Keratinocyte (primary cell): ENCODE data around the gene NCAPG. TPM values are rescaled to one million over a fixed set of nuclear protein-coding genes. Genes with fewer than 3 reads are reported as not detected.

Experiments
- DNase-seq: peaks from one replicate; pipeline ENCODE4 v3.0.0-alpha.2; 2011; ENCODE audit warnings: low read depth, missing footprints, low spot score
- FAIRE-seq: peaks from 2 replicates; lab custom pipeline; 2011; peaks lifted over from hg19 to GRCh38; lab: Jason Lieb, UNC
- H2AFZ ChIP-seq: 2 replicates; pipeline ENCODE4 v1.6.0; 2012; ENCODE audit warnings: low read length, control low read depth, inconsistent platforms; ENCODE audit not compliant: control insufficient read depth
- H3K27ac ChIP-seq: 2 replicates; pipeline ENCODE4 v1.5.1; 2011; ENCODE audit warnings: low read length; ENCODE audit not compliant: control insufficient read depth, insufficient read depth
- H3K27me3 ChIP-seq: 3 replicates; pipeline ENCODE4 v1.6.0; 2011; ENCODE audit warnings: low read length; ENCODE audit not compliant: control insufficient read depth, insufficient read depth; ENCODE audit errors: extremely low read depth
- H3K36me3 ChIP-seq, 2 experiments: 2 replicates in 1 of 2; 3 replicates in 1 of 2; pipeline ENCODE4 v1.5.1; 2011; ENCODE audit warnings: low read length in 2 of 2, mild to moderate bottlenecking in 1 of 2; ENCODE audit not compliant: control insufficient read depth in 2 of 2, insufficient read depth in 2 of 2; ENCODE audit errors: extremely low read depth in 1 of 2
- H3K4me1 ChIP-seq: 3 replicates; pipeline ENCODE4 v1.5.1; 2011; ENCODE audit warnings: low read length; ENCODE audit not compliant: control insufficient read depth, insufficient read depth; ENCODE audit errors: extremely low read depth
- H3K4me2 ChIP-seq: 3 replicates; pipeline ENCODE4 v1.6.0; 2011; ENCODE audit warnings: low read depth, low read length; ENCODE audit not compliant: control insufficient read depth, insufficient read depth; ENCODE audit errors: extremely low read depth
- H3K4me3 ChIP-seq, 3 experiments: fragments of 200-600 bp in 1 of 3; sonication (generic) in 1 of 3; 2 replicates in 2 of 3; 3 replicates in 1 of 3; pipeline ENCODE4 v1.5.1; 2011 to 2016; ENCODE audit warnings: low read length in 3 of 3, mild to moderate bottlenecking in 3 of 3, control low read depth in 2 of 3, inconsistent platforms in 1 of 3, low read depth in 1 of 3, mixed read lengths in 1 of 3, mixed run types in 1 of 3, moderate library complexity in 1 of 3; ENCODE audit not compliant: control insufficient read depth in 2 of 3, insufficient read depth in 2 of 3; ENCODE audit errors: extremely low read depth in 1 of 3
- H3K79me2 ChIP-seq: 2 replicates; pipeline ENCODE4 v1.6.0; 2012; ENCODE audit warnings: low read length; ENCODE audit not compliant: control insufficient read depth, insufficient read depth
- H3K9ac ChIP-seq: 3 replicates; pipeline ENCODE4 v1.6.0; 2011; ENCODE audit warnings: low read length; ENCODE audit not compliant: control insufficient read depth, insufficient read depth; ENCODE audit errors: extremely low read depth
- H3K9me1 ChIP-seq: 3 replicates; pipeline ENCODE4 v1.6.0; 2011; ENCODE audit warnings: low read length; ENCODE audit not compliant: control insufficient read depth, insufficient read depth; ENCODE audit errors: extremely low read depth
- H3K9me3 ChIP-seq: 2 replicates; pipeline ENCODE4 v1.5.1; 2012; ENCODE audit warnings: low read depth, low read length; ENCODE audit not compliant: control insufficient read depth
- H4K20me1 ChIP-seq: 3 replicates; pipeline ENCODE4 v1.6.0; 2011; ENCODE audit warnings: low read length; ENCODE audit not compliant: control insufficient read depth, insufficient read depth; ENCODE audit errors: extremely low read depth
- EZH2 ChIP-seq: IDR thresholded peaks from one replicate; pipeline ENCODE4 v1.6.1; 2012; ENCODE audit warnings: inconsistent platforms, mild to moderate bottlenecking, low read length, moderate library complexity
- dilution Hi-C: fragments of 300-500 bp; cut with MboI; formaldehyde crosslinking; loops from one replicate; pipeline ENCODE4 v1.7.0; 2020; ENCODE audit warnings: low sequenced_read_pairs; ENCODE audit not compliant: extremely low pct_ligation_motif_present
- polyA plus RNA-seq, 5 experiments: library from polyadenylated mRNA; depleted of rRNA in 3 of 5; stranded (reverse) in 3 of 5; stranded (forward) in 1 of 5; unstranded in 1 of 5; fragments of >200 nt; gene quantifications; 1 replicate in 1 of 5; 2 replicates in 3 of 5; 3 replicates in 1 of 5; pipeline versions ENCODE4 v1.2.1 to v1.2.3, GENCODE V29; 2011 to 2012; ENCODE audit warnings: missing spikeins in 2 of 5, low read depth in 1 of 5, low replicate concordance in 1 of 5
- TF ChIP-seq, protein P1 (sequence below), 3 experiments: IDR thresholded peaks in 1 of 3; conservative IDR thresholded peaks in 1 of 3; optimal IDR thresholded peaks in 1 of 3; 2 replicates in 2 of 3; 3 replicates in 1 of 3; pipeline versions ENCODE3 to v1.5.1; 2011; ENCODE audit warnings: low read length in 3 of 3, mild to moderate bottlenecking in 3 of 3, moderate library complexity in 2 of 3, control low read depth in 1 of 3, inconsistent platforms in 1 of 3; ENCODE audit not compliant: insufficient read depth in 2 of 3; ENCODE audit errors: extremely low read depth in 1 of 3

The NCAPG gene
- polyA plus RNA-seq, 1 donor (not counting 4 experiments of a cell fraction or from before 2014, with no cell fraction given), result 18.0 TPM

DNA sequence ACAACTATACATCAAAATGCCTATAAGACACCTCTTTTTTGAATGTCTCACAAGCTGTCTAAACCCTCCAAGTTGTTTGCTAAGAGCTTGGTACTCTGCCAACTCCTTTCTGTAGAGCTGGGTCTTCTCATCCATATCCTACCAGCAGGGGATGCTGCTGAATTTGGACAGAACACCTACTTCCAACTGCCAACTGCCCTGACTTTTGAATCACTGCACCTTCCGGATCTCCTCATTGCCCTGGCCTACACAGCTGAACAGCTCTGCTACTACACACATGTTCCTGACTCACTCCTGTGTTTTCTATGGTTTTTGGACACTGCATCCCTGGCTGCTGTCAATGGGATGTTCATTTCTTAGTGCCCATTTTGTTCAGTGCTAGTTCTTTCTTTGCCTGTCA is 48.1 kb upstream of the NCAPG start:
- Histone ChIP-seq H3K9me1 (no peaks in the 10 kb centered on the region), H3K4me1 (no peaks in the 10 kb centered on the region), H3K27me3 (no peaks in the 10 kb centered on the region), H3K4me2 (no peak overlapping the region), H3K4me3 (no peak overlapping the region), H3K36me3 (no peaks in the 10 kb centered on the region), H4K20me1 (no peaks in the 10 kb centered on the region), H3K27ac (no peak overlapping the region), H3K9me3 (no peaks in the 10 kb centered on the region), H3K79me2 (no peaks in the 10 kb centered on the region), H2AFZ (no peak overlapping the region), H3K9ac (no peak overlapping the region)
- TF ChIP-seq EZH2, result no peak
- TF ChIP-seq, protein P1, sequence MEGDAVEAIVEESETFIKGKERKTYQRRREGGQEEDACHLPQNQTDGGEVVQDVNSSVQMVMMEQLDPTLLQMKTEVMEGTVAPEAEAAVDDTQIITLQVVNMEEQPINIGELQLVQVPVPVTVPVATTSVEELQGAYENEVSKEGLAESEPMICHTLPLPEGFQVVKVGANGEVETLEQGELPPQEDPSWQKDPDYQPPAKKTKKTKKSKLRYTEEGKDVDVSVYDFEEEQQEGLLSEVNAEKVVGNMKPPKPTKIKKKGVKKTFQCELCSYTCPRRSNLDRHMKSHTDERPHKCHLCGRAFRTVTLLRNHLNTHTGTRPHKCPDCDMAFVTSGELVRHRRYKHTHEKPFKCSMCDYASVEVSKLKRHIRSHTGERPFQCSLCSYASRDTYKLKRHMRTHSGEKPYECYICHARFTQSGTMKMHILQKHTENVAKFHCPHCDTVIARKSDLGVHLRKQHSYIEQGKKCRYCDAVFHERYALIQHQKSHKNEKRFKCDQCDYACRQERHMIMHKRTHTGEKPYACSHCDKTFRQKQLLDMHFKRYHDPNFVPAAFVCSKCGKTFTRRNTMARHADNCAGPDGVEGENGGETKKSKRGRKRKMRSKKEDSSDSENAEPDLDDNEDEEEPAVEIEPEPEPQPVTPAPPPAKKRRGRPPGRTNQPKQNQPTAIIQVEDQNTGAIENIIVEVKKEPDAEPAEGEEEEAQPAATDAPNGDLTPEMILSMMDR (optimal IDR thresholded peaks at IDR 0.05 in 1 of 3, IDR thresholded peaks at IDR 0.05 in 1 of 3, conservative IDR thresholded peaks at IDR 0.05 in 1 of 3; ENCODE audit: extremely low read depth in 1 of 3, insufficient read depth in 2 of 3, low read length in 3 of 3), result peak; percentile 63 to 77 (median 75)
- FAIRE-seq (peak; percentile 65), DNase-seq (no peak)
- dilution Hi-C loops, result no loop called here

DNA sequence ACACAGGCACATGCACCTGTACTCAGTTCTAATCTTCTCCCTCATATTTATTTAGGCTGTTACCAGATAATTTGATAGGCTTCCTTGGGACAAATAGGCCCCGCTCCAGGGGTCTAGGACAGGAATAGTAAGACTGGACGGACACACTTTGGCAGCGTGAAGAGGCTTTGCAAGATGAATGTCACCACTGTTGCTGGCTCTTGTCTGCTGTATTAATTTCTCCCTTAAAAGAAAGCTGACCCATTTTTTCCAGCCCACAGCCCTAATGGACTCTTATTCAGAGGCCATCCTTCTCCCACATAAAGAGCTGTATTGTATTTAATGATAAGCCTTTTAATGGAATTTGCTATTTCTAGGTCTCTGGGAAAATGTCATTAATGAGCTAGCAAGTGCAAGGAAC is 47.4 kb upstream of the NCAPG start:
- TF ChIP-seq EZH2, result no peak
- TF ChIP-seq, protein P1 (optimal IDR thresholded peaks at IDR 0.05 in 1 of 3, IDR thresholded peaks at IDR 0.05 in 1 of 3, conservative IDR thresholded peaks at IDR 0.05 in 1 of 3; ENCODE audit: extremely low read depth in 1 of 3, insufficient read depth in 2 of 3, low read length in 3 of 3), result no peak
- Histone ChIP-seq H2AFZ (no peak overlapping the region), H3K79me2 (no peaks in the 10 kb centered on the region), H3K4me3 (no peak overlapping the region), H3K9me3 (no peaks in the 10 kb centered on the region), H3K27me3 (no peaks in the 10 kb centered on the region), H3K4me1 (no peaks in the 10 kb centered on the region), H3K9ac (no peak overlapping the region), H3K27ac (no peak overlapping the region), H3K4me2 (no peak overlapping the region), H4K20me1 (no peaks in the 10 kb centered on the region), H3K36me3 (no peaks in the 10 kb centered on the region), H3K9me1 (no peaks in the 10 kb centered on the region)
- DNase-seq, result no peak
- FAIRE-seq, result no peak
- dilution Hi-C loops, result no loop called here
